ENCODE results near the gene PARD3. TPM values are rescaled to one million over a fixed set of nuclear protein-coding genes. Genes with fewer than 3 reads are reported as not detected.

The PARD3 gene
- total and polyA plus RNA-seq, 4 experiments from 2014 or later = 0.13 to 0.25 TPM; not detected in 2

DNA sequence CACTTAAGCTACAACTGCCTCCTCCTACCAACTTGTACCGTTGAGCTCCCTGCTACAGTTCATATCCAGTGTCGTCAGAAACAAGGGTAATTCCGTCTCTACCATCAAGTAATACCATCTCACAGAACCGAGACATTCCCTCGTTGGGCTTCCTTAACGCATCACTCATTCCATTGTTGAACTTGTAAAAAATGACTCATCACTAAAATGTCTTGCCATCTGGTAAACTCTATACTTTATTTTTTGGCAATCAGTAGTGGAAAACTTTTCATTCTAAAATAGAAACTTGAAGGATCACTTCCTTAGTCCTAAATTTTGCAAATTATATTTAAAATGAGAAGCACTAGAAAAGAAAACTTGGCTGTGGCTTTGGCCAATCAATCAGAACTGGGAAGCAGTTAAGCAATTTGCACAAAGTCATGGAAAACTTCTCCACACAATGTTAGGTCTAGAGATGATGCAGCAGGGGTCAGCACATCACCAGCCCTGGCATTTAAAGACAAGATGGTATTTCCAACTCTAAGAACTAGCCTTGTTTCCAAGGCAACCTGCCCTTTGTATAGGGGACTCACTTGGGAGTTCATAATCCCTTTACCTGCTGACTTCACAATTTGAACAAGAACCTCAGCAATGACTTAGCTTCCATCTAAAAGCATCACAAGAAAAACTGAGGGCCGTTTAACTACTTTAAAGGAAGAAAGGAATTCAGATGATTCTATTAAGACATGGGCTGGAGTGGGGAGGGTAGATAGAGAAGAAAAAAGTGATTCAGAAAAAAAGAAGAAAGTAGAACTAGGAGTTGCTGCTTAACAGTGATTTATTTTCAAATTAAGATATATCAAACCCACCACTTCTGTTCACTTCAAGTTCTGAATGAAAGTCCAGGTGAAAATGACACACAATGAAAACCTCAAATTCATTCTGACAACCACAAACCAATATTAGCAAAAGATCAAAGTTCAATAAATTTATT, 288.1 kb downstream of the PARD3 start:
- no peaks in the 10 kb centered on the region for H3K4me1 ChIP-seq (ENCODE audit: insufficient read depth, low read length)
- peaks cover 4 to 6% of the 10 kb centered on the region in 2 donors for H3K27me3 Mint-ChIP-seq
- DNase-seq = no peak
- ChIA-PET POLR2A (ENCODE audit: partially characterized antibody) (no interaction called here), CTCF (ENCODE audit: partially characterized antibody) (no interaction called here)
- no peak overlapping the region for H3K27ac Mint-ChIP-seq
- no peak overlapping the region for H3K4me3 Mint-ChIP-seq
- H3K27me3 ChIP-seq (ENCODE audit: insufficient read depth, low read length) = no peaks in the 10 kb centered on the region
- H3K9me3 ChIP-seq (ENCODE audit: control insufficient read depth in 1 of 2, low read length in 2 of 2) = no peaks in the 10 kb centered on the region
- H3K9me3 Mint-ChIP-seq = peaks cover 0 to 3% (median 0%) of the 10 kb centered on the region in 8 donors
- intact Hi-C loops (cut with micrococcal nuclease) = no loop called here
- no peak overlapping the region for H3K4me3 ChIP-seq (ENCODE audit: low read length in 2 of 2)
- H3K36me3 ChIP-seq (ENCODE audit: insufficient read depth, low read length) = no peaks in the 10 kb centered on the region
- H3K4me1 Mint-ChIP-seq = peaks cover 0 to 2% (median 0%) of the 10 kb centered on the region in 4 donors
- no peak overlapping the region for H3K27ac ChIP-seq (ENCODE audit: low read depth, low read length)
- H3K36me3 Mint-ChIP-seq = no peaks in the 10 kb centered on the region

DNA sequence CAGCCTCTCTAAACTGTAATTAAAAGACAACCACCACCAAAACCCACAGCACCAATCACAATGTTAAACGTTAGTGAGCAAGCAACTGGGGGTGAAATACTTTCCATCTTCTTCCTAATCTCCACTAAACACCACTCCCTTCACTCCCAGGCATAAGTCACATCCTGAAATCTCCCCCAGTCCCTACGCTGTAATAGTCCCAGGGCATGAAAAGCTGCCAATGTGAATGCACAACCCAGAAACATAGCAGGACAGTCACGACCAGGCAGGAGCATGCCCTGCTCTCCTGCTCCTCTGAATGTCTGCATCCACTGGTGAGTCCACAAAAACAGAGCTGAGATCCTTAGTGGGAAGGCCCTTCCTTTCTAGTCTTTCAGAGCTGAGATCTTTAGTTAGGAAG, 288.9 kb downstream of the PARD3 start:
- H3K36me3 ChIP-seq (ENCODE audit: insufficient read depth, low read length) = no peaks in the 10 kb centered on the region
- no peaks in the 10 kb centered on the region for H3K27me3 ChIP-seq (ENCODE audit: insufficient read depth, low read length)
- H3K27ac ChIP-seq (ENCODE audit: low read depth, low read length) = no peak overlapping the region
- no peaks in the 10 kb centered on the region for H3K9me3 ChIP-seq (ENCODE audit: control insufficient read depth in 1 of 2, low read length in 2 of 2)
- H3K4me3 Mint-ChIP-seq = no peak overlapping the region
- H3K9me3 Mint-ChIP-seq = no peaks in the 10 kb centered on the region
- no peaks in the 10 kb centered on the region for H3K4me1 ChIP-seq (ENCODE audit: insufficient read depth, low read length)
- no peak overlapping the region for H3K4me3 ChIP-seq (ENCODE audit: low read length in 2 of 2)
- ChIA-PET POLR2A (ENCODE audit: partially characterized antibody) (no interaction called here), CTCF (ENCODE audit: partially characterized antibody) (no interaction called here)
- H3K4me1 Mint-ChIP-seq = peaks cover 0 to 2% (median 0%) of the 10 kb centered on the region in 4 donors
- intact Hi-C loops (cut with micrococcal nuclease) = no loop called here
- H3K27ac Mint-ChIP-seq = no peak overlapping the region
- peaks cover 4 to 8% of the 10 kb centered on the region in 2 donors for H3K27me3 Mint-ChIP-seq
- no peaks in the 10 kb centered on the region for H3K36me3 Mint-ChIP-seq
- no peak for DNase-seq

DNA sequence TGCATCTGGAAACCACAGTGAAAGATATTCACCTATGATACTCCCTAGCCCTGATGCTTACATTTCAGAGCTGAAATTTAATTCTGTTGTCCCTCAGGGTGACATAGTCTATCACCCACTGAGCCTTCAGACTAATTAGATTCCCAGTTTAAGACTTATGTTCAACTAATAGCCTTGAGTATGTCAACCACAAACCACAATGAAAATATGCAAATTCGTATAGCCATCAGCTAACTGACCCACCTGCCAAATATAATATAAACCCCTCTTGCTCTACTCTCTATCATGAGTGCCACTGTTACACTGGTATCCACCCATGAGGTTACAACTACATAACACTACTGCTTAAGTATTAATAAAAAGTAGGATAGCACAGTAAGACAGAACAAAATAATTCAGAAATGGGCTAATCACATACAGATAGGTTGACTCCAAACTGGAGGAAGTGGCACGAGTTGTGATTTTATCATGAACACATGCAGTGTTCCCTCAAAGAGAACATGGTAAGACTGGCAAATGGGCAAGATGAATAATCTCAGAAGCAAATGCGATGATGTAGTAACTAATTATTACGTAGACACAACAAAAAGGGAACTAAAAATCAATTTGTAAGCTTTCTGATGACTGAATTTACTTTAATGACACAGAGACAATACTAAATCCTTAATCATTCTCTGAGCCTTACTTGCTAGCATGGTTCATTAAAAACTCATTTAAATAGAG, 290.6 kb downstream of the PARD3 start:
- Mint-ChIP-seq H3K27ac (no peak overlapping the region), H3K4me1 (peaks cover 0 to 3% (median 1%) of the 10 kb centered on the region in 4 donors), H3K36me3 (no peaks in the 10 kb centered on the region), H3K4me3 (no peak overlapping the region), H3K9me3 (no peaks in the 10 kb centered on the region), H3K27me3 (peaks cover 4 to 8% of the 10 kb centered on the region in 2 donors)
- Histone ChIP-seq H3K27me3 (ENCODE audit: insufficient read depth, low read length) (no peaks in the 10 kb centered on the region), H3K9me3 (ENCODE audit: control insufficient read depth in 1 of 2, low read length in 2 of 2) (no peaks in the 10 kb centered on the region), H3K4me1 (ENCODE audit: insufficient read depth, low read length) (no peaks in the 10 kb centered on the region), H3K36me3 (ENCODE audit: insufficient read depth, low read length) (no peaks in the 10 kb centered on the region), H3K4me3 (ENCODE audit: low read length in 2 of 2) (no peak overlapping the region), H3K27ac (ENCODE audit: low read depth, low read length) (no peak overlapping the region)
- intact Hi-C loops (cut with micrococcal nuclease) = no loop called here
- ChIA-PET CTCF (ENCODE audit: partially characterized antibody) (no interaction called here), POLR2A (ENCODE audit: partially characterized antibody) (no interaction called here)
- no peak for DNase-seq

DNA sequence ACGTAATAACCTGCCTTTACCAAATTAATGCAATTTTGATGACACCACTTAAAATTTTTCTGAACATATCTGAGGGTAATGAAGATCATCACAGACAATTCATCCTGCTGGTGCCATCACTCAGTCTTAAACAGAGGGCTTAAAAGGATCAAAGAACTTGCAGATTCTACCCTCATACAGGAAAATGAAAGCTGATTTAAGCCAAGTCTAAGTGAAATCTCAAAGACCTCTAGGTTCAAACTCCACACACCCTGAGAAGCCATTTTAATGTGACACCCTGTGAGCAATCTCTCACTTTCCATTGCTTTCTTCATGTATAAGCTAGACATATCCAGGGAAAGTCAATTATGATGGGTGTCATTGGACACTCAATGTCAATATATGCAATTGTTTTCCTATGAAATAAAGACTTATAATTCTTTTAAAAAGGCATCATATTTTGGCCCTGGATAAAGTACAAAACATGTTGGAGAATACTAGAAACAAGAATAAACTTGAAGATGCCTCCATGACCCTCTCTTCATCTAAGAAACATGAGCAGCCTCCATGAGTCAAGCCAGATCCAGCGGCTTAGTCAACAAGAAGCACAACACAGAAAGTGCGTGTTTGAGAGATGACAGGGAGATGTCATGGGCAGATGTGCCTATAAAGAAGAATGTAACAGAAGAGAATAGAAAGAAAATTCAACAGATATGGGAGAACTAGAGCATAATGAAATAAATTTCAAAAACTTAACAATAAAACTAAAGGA, 291.9 kb downstream of the PARD3 start:
- no peaks in the 10 kb centered on the region for H3K27me3 ChIP-seq (ENCODE audit: insufficient read depth, low read length)
- no peaks in the 10 kb centered on the region for H3K9me3 ChIP-seq (ENCODE audit: control insufficient read depth in 1 of 2, low read length in 2 of 2)
- Mint-ChIP-seq H3K4me3 (peak overlapping the region in 2 of 8 donors; percentile 2 to 16), H3K27ac (no peak overlapping the region), H3K4me1 (peaks cover 0 to 3% (median 1%) of the 10 kb centered on the region in 4 donors), H3K27me3 (peaks cover 4% of the 10 kb centered on the region in 2 donors), H3K9me3 (no peaks in the 10 kb centered on the region), H3K36me3 (no peaks in the 10 kb centered on the region)
- ChIA-PET CTCF (ENCODE audit: partially characterized antibody) (no interaction called here), POLR2A (ENCODE audit: partially characterized antibody) (no interaction called here)
- no peaks in the 10 kb centered on the region for H3K36me3 ChIP-seq (ENCODE audit: insufficient read depth, low read length)
- no peak overlapping the region for H3K4me3 ChIP-seq (ENCODE audit: low read length in 2 of 2)
- H3K4me1 ChIP-seq (ENCODE audit: insufficient read depth, low read length) = no peaks in the 10 kb centered on the region
- H3K27ac ChIP-seq (ENCODE audit: low read depth, low read length) = no peak overlapping the region
- DNase-seq = no peak
- intact Hi-C loops (cut with micrococcal nuclease) = no loop called here

DNA sequence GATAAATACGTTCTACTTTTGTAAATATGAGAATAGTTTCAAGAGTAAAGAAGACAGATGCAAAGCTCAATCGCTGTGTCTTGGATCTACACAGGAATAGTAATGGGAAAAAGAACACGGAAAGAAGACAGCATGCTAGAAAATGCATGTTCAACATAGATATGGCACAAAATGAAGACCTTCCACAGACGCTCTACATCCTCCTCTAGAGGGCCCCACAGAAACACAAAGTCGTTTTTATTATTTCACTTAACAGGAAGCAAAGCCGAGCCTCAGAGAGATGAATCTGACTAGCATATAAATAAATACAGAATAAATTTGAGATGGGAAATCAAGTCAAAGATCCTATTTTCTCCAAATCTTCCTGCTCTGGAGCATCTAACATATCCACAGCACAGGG, 292.6 kb downstream of the PARD3 start:
- intact Hi-C loops (cut with micrococcal nuclease) = no loop called here
- Histone ChIP-seq H3K27ac (ENCODE audit: low read depth, low read length) (no peak overlapping the region), H3K36me3 (ENCODE audit: insufficient read depth, low read length) (no peaks in the 10 kb centered on the region), H3K4me3 (ENCODE audit: low read length in 2 of 2) (no peak overlapping the region), H3K4me1 (ENCODE audit: insufficient read depth, low read length) (no peaks in the 10 kb centered on the region), H3K9me3 (ENCODE audit: control insufficient read depth in 1 of 2, low read length in 2 of 2) (no peaks in the 10 kb centered on the region), H3K27me3 (ENCODE audit: insufficient read depth, low read length) (no peaks in the 10 kb centered on the region)
- peaks cover 0 to 3% (median 1%) of the 10 kb centered on the region in 4 donors for H3K4me1 Mint-ChIP-seq
- no peaks in the 10 kb centered on the region for H3K36me3 Mint-ChIP-seq
- H3K27ac Mint-ChIP-seq = no peak overlapping the region
- ChIA-PET CTCF (ENCODE audit: partially characterized antibody) (no interaction called here), POLR2A (ENCODE audit: partially characterized antibody) (no interaction called here)
- DNase-seq = no peak
- peaks cover 4 to 5% of the 10 kb centered on the region in 2 donors for H3K27me3 Mint-ChIP-seq
- no peaks in the 10 kb centered on the region for H3K9me3 Mint-ChIP-seq
- H3K4me3 Mint-ChIP-seq = peak overlapping the region in 2 of 8 donors; percentile 2 to 14

DNA sequence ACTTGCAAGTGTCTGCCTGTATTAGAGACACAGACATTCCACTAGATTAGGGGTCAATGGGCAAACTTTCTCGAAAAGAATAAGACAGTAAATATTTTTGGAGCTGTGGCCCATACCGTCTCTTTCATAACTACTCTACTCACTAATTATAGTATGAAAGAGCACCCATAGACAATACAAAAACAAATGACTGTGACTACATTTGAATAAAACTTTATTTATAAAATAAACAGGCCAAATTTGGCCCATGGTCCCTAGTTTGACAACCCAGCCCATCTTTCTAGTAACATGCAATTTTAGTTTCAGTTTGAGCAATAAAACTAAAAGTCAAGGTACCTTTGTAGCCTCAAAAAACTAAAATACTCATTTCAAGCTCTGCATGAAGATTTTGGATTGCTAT, 294.6 kb downstream of the PARD3 start:
- H3K36me3 ChIP-seq (ENCODE audit: insufficient read depth, low read length) = no peaks in the 10 kb centered on the region
- CTCF ChIA-PET (ENCODE audit: partially characterized antibody) = no interaction called here

DNA sequence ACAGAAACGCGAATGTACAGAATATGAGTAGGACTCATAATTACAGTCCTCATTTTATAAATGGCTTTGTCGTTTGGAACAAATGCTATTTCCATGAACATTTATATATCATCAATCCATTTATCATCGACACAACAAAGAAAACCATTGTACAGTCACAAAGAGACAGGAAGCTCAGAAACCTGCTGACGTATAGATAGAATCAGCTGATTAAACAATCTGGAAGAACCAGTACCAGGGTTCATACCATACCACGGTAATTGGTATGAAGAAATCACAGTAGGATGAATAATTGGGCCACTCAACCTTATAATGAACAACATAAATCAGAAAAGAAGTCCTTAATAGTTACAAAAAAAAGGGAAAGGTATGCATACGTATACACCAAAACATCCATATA, 295.0 kb downstream of the PARD3 start:
- POLR2A ChIA-PET (ENCODE audit: partially characterized antibody) = no interaction called here
- Histone ChIP-seq H3K4me3 (ENCODE audit: low read length in 2 of 2) (no peak overlapping the region), H3K4me1 (ENCODE audit: insufficient read depth, low read length) (no peaks in the 10 kb centered on the region), H3K27ac (ENCODE audit: low read depth, low read length) (no peak overlapping the region), H3K27me3 (ENCODE audit: insufficient read depth, low read length) (no peaks in the 10 kb centered on the region), H3K9me3 (ENCODE audit: control insufficient read depth in 1 of 2, low read length in 2 of 2) (no peaks in the 10 kb centered on the region), H3K36me3 (ENCODE audit: insufficient read depth, low read length) (no peaks in the 10 kb centered on the region)
- H3K4me3 Mint-ChIP-seq = no peak overlapping the region
- DNase-seq = no peak
- H3K4me1 Mint-ChIP-seq = peaks cover 0 to 3% (median 1%) of the 10 kb centered on the region in 4 donors
- intact Hi-C loops (cut with micrococcal nuclease) = no loop called here
- H3K36me3 Mint-ChIP-seq = no peaks in the 10 kb centered on the region
- CTCF ChIA-PET (ENCODE audit: partially characterized antibody) = no interaction called here
- H3K27ac Mint-ChIP-seq = no peak overlapping the region
- no peaks in the 10 kb centered on the region for H3K9me3 Mint-ChIP-seq
- H3K27me3 Mint-ChIP-seq = peaks cover 6 to 8% of the 10 kb centered on the region in 2 donors

More for the DNA sequence above, 294.6 kb downstream of the PARD3 start:
- Mint-ChIP-seq H3K27me3 (peaks cover 6% of the 10 kb centered on the region in 2 donors), H3K4me3 (no peak overlapping the region), H3K4me1 (peaks cover 0 to 3% (median 1%) of the 10 kb centered on the region in 4 donors), H3K9me3 (no peaks in the 10 kb centered on the region), H3K27ac (no peak overlapping the region), H3K36me3 (no peaks in the 10 kb centered on the region)
- H3K4me3 ChIP-seq (ENCODE audit: low read length in 2 of 2) = no peak overlapping the region
- no peaks in the 10 kb centered on the region for H3K9me3 ChIP-seq (ENCODE audit: control insufficient read depth in 1 of 2, low read length in 2 of 2)
- no peak for DNase-seq
- POLR2A ChIA-PET (ENCODE audit: partially characterized antibody) = no interaction called here
- intact Hi-C loops (cut with micrococcal nuclease) = no loop called here
- H3K27ac ChIP-seq (ENCODE audit: low read depth, low read length) = no peak overlapping the region
- H3K4me1 ChIP-seq (ENCODE audit: insufficient read depth, low read length) = no peaks in the 10 kb centered on the region
- H3K27me3 ChIP-seq (ENCODE audit: insufficient read depth, low read length) = no peaks in the 10 kb centered on the region

All from CD4-positive, alpha-beta memory T cell (primary cell).